ENCODE results near the gene SH2D3A. TPM values are rescaled to one million over a fixed set of nuclear protein-coding genes. Genes with fewer than 3 reads are reported as not detected.
A peak's percentile ranks its signal among the peaks of the same experiment; 100 is the strongest.
"Not testable (repeated sequence)": the region's sequence is repeated elsewhere in the genome, so short reads cannot be mapped to it uniquely, and the experiment has no call there.

Gene SH2D3A
- total RNA-seq, 2 donors from 2014 or later: 15.2 to 17.8 TPM

GRCh38 chr19:6776999-6777398, 9.8 kb upstream of the SH2D3A start:
- peaks cover 25% of the 10 kb centered on the region for H3K36me3 Mint-ChIP-seq
- peak overlapping the region; percentile 34 for H3K4me3 Mint-ChIP-seq
- H3K27ac Mint-ChIP-seq: peak overlapping the region; percentile 58 to 67
- DNase-seq (ENCODE audit: low spot score) (no peak), ATAC-seq (no peak)
- peaks cover 13% of the 10 kb centered on the region for H3K9me3 Mint-ChIP-seq
- H3K27me3 Mint-ChIP-seq: no peaks in the 10 kb centered on the region
- H3K4me1 Mint-ChIP-seq (ENCODE audit: low read depth in 2 of 2): peaks cover 54 to 57% of the 10 kb centered on the region in 2 donors

- H3K4me3 Mint-ChIP-seq: peak overlapping the region; percentile 76
- peaks cover 54 to 55% of the 10 kb centered on the region in 2 donors for H3K4me1 Mint-ChIP-seq (ENCODE audit: low read depth in 2 of 2)
These were observed 8.8 kb upstream of the SH2D3A start for GRCh38 chr19:6776045-6776444.

DNA sequence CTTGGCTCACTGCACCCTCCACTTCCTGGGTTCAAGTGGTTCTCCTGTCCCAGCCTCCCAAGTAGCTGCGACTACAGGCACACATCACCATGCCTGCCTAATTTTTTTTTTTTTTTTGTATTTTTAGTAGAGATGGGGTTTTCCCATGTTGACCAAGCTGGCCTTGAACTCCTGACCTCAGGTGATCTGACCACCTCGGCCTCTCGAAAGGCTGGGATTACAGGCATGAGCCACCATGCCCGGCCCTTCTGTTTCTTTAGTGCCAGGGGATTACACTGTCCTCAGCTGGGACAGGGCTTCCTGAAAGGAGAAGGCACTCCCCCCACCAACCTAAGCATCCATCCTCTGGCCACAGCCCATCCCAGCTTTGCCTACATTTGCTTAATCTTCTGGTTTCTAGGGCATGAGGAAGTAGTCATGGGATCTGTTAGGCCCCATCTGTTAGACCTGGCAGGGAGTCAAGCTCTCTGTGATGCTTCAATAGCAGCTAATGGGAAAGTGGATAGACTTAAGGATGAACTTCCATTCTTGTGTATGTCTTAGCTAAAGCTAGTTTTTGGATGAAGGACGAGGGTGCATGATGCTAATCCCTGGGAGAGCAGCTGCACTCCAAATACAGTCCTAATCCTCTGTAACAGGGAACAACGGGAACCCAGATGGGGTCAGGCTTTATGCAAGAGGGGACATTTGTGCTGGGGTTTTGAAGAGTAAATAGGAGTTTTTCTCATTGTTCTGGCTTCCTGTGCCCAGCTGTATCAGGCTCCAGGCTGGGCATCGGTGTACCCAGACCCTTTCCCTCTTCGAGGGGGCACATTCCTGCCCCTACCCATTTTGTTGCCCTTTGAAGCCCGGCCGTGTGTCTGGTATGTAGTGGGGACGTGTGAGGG, 7.8 kb upstream of the SH2D3A start:
- no peak for ATAC-seq
- Mint-ChIP-seq H3K4me3 (peak overlapping the region; percentile 76), H3K27me3 (no peaks in the 10 kb centered on the region), H3K4me1 (ENCODE audit: low read depth in 2 of 2) (peaks cover 56 to 59% of the 10 kb centered on the region in 2 donors), H3K27ac (peak overlapping the region; percentile 36 to 64), H3K36me3 (peaks cover 25% of the 10 kb centered on the region), H3K9me3 (peaks cover 13% of the 10 kb centered on the region)
- DNase-seq (ENCODE audit: low spot score): no peak

More at GRCh38 chr19:6776045-6776444, 8.8 kb upstream of the SH2D3A start:
- H3K27ac Mint-ChIP-seq: peak overlapping the region; percentile 36 to 64
- peaks cover 25% of the 10 kb centered on the region for H3K36me3 Mint-ChIP-seq
- H3K9me3 Mint-ChIP-seq: peaks cover 13% of the 10 kb centered on the region
- DNase-seq (ENCODE audit: low spot score); H3K27me3 Mint-ChIP-seq; ATAC-seq: not testable (repeated sequence)

DNA sequence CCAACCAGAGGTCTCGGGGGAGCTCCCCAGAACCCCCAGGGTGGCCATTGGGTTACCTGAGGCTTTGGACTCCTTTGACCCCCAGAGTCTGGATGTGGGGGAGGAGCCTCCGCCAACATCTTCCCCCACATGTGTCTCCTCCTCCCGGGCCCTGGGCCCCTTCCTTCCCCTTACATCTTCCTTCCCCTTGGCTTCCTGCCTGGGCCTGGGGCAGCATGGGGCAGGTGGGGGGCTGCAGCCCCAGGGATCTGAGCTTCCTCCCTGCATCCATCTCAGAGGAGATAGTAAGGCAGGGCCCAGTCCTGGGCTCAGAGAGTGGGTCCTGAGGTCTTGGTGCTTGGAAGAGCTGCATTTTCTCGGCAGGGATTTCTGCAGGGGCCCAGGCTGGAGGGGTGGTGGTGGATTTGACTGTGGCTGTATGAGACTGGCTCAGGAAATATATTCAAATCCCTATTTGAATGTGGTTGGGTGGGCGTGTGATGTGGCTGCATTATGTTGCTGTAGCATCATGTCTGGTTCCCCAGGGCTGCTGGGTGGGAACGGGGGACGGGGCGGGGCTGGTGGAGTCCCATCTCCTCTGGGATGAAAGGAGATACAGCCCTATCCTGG, 6.2 kb upstream of the SH2D3A start:
- DNase-seq (ENCODE audit: low spot score): peak; percentile 70
- ATAC-seq: peak; percentile 53
- peak overlapping the region; percentile 91 for H3K4me3 Mint-ChIP-seq
- H3K36me3 Mint-ChIP-seq: peaks cover 25% of the 10 kb centered on the region
- peak overlapping the region; percentile 79 to 97 for H3K27ac Mint-ChIP-seq
- peaks cover 13% of the 10 kb centered on the region for H3K9me3 Mint-ChIP-seq
- peaks cover 60 to 64% of the 10 kb centered on the region in 2 donors for H3K4me1 Mint-ChIP-seq (ENCODE audit: low read depth in 2 of 2)
- no peaks in the 10 kb centered on the region for H3K27me3 Mint-ChIP-seq

GRCh38 chr19:6772866-6773322, 5.7 kb upstream of the SH2D3A start:
- no peaks in the 10 kb centered on the region for H3K27me3 Mint-ChIP-seq
- peaks cover 25% of the 10 kb centered on the region for H3K36me3 Mint-ChIP-seq
- H3K27ac Mint-ChIP-seq: peak overlapping the region; percentile 79 to 97
- ATAC-seq (no peak), DNase-seq (ENCODE audit: low spot score) (no peak)
- H3K4me1 Mint-ChIP-seq (ENCODE audit: low read depth in 2 of 2): peaks cover 60 to 63% of the 10 kb centered on the region in 2 donors
- H3K9me3 Mint-ChIP-seq: peaks cover 13% of the 10 kb centered on the region
- peak overlapping the region; percentile 91 for H3K4me3 Mint-ChIP-seq

DNA sequence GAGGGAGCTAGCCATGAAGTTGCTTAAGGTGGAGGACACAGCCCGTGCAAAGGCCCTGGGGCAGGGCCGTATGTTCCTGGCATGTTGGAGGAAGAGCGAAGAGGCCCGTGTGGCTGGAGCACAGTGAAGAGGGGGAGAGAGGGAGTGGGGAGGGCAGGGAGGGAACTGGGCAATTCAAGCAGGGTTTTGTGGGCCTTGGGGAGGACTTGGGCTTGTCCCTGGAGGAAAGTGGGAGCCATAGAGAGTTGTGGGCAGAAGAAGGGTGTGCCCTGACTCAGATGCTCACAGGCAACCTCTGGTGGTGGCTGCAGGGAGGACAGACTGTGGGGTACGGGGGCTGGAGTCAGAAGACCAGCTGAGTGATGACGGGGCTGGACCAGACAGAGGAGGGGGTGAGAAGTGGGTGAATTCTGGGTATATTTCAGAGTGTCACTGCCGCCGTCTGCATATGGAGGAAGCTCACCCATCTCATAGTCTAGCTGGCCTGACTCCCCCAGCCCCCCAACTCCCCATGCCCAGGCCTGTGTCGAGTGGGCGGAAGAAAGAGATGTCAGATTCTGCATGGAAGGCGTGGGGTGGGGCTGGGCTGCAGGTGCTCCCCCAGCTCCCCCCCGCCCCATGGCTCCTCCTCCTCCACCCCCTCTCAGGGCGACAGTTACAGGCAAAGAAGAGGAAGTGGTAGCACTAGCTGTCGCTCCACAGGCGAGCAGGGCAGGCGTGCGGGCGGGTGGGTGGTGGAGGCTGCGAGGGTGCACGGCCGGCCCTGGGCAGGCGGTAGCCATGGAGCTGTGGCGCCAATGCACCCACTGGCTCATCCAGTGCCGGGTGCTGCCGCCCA, 5.0 kb upstream of the SH2D3A start, which contains the start of gene VAV1:
TSS of gene VAV1 (plus strand) at position 681 of the 838 bp plus-strand sequence. CDS start at position 781, 100 bp downstream.
- peak within 1 kb of the TSS; percentile 79 to 97 for H3K27ac Mint-ChIP-seq
- peaks cover 62 to 63% of the 10 kb centered on the region in 2 donors for H3K4me1 Mint-ChIP-seq (ENCODE audit: low read depth in 2 of 2)
- H3K9me3 Mint-ChIP-seq: peaks cover 13% of the 10 kb centered on the region
- H3K4me3 Mint-ChIP-seq: peak within 1 kb of the TSS; percentile 91
- ATAC-seq (peak; percentile 77), DNase-seq (ENCODE audit: low spot score) (peak; percentile 90)
- H3K27me3 Mint-ChIP-seq: no peaks in the 10 kb centered on the region
- peaks cover 23% of the 10 kb centered on the region for H3K36me3 Mint-ChIP-seq

- H3K27ac Mint-ChIP-seq: peak overlapping the region; percentile 79 to 97
- DNase-seq (ENCODE audit: low spot score); ATAC-seq; H3K27me3 Mint-ChIP-seq; H3K9me3 Mint-ChIP-seq: not testable (repeated sequence)
- peaks cover 17% of the 10 kb centered on the region for H3K36me3 Mint-ChIP-seq
- H3K4me3 Mint-ChIP-seq: peak overlapping the region; percentile 91
- H3K4me1 Mint-ChIP-seq (ENCODE audit: low read depth in 2 of 2): peaks cover 61% of the 10 kb centered on the region in 2 donors
These were observed 4.4 kb upstream of the SH2D3A start for GRCh38 chr19:6771648-6772027.

DNA sequence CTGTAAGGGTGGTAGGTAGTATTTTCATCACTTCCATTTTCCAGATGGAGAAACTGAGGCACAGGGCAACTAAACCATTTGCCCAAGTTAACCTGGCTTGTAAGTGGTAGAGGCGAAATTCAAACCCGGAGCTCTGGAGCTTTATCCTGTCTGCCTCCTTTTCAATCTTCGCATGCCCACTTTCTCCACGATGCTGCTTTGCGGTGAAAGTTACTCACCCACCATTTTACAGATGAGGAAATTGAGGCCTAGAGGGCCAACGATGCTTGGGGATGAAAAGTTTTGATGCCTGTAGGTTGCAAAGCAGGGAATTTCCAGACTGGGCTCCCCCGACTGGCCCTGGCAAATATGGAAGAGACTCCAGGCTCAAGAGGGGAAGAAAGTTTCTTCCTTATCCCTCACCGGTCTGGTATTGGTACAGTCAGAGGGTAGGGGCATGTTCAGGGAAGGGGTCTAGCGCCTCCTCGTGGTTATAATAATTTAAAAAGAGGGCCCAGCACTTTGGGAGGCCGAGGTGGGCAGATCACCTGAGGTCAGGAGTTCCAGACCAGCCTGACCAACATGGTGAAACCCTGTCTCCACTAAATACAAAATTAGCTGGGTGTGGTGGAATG, 1.9 kb upstream of the SH2D3A start:
- Mint-ChIP-seq H3K9me3 (no peaks in the 10 kb centered on the region), H3K4me3 (peak overlapping the region; percentile 7), H3K4me1 (ENCODE audit: low read depth in 2 of 2) (peaks cover 47 to 51% of the 10 kb centered on the region in 2 donors), H3K27me3 (no peaks in the 10 kb centered on the region), H3K27ac (peak overlapping the region; percentile 66 to 97), H3K36me3 (no peaks in the 10 kb centered on the region)
- DNase-seq (ENCODE audit: low spot score) (no peak), ATAC-seq (no peak)

GRCh38 chr19:6768236-6768785, 1.1 kb upstream of the SH2D3A start:
- H3K4me3 Mint-ChIP-seq: peak overlapping the region; percentile 88
- H3K9me3 Mint-ChIP-seq: no peaks in the 10 kb centered on the region
- no peaks in the 10 kb centered on the region for H3K27me3 Mint-ChIP-seq
- peak overlapping the region; percentile 66 to 97 for H3K27ac Mint-ChIP-seq
- ATAC-seq: no peak
- DNase-seq (ENCODE audit: low spot score): no peak
- H3K36me3 Mint-ChIP-seq: no peaks in the 10 kb centered on the region
- peaks cover 43 to 46% of the 10 kb centered on the region in 2 donors for H3K4me1 Mint-ChIP-seq (ENCODE audit: low read depth in 2 of 2)

DNA sequence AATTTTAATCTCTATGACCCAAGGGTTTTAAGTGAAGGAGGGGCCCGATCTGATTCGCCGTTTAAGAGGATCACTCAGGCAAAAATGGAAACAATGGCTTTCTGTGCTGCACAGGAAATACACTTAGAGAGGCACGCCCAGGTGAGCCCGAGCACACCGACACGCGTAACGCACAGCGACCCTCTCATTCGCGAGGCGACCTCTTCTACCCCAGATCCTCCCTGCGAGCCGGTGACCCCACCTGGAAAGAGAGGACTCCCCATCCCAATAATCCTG, 216 bp downstream of the SH2D3A start:
- Mint-ChIP-seq H3K27me3 (no peaks in the 10 kb centered on the region), H3K36me3 (no peaks in the 10 kb centered on the region), H3K4me3 (peak overlapping the region; percentile 88), H3K9me3 (no peaks in the 10 kb centered on the region), H3K4me1 (ENCODE audit: low read depth in 2 of 2) (peaks cover 38 to 41% of the 10 kb centered on the region in 2 donors), H3K27ac (peak overlapping the region; percentile 66 to 97)
- ATAC-seq (peak; percentile 0), DNase-seq (ENCODE audit: low spot score) (no peak)

- Mint-ChIP-seq H3K4me3 (peak overlapping the region; percentile 88), H3K36me3 (no peaks in the 10 kb centered on the region), H3K27me3 (no peaks in the 10 kb centered on the region), H3K27ac (peak overlapping the region; percentile 66 to 97), H3K9me3 (no peaks in the 10 kb centered on the region), H3K4me1 (ENCODE audit: low read depth in 2 of 2) (peaks cover 33 to 36% of the 10 kb centered on the region in 2 donors)
- ATAC-seq (no peak), DNase-seq (ENCODE audit: low spot score) (no peak)
These were observed 716 bp downstream of the SH2D3A start for GRCh38 chr19:6766357-6767080.

GRCh38 chr19:6765738-6766356, 1.4 kb downstream of the SH2D3A start:
- H3K27me3 Mint-ChIP-seq: no peaks in the 10 kb centered on the region
- peak overlapping the region; percentile 88 for H3K4me3 Mint-ChIP-seq
- DNase-seq (ENCODE audit: low spot score): no peak
- H3K4me1 Mint-ChIP-seq (ENCODE audit: low read depth in 2 of 2): peaks cover 31 to 34% of the 10 kb centered on the region in 2 donors
- ATAC-seq: no peak
- no peaks in the 10 kb centered on the region for H3K9me3 Mint-ChIP-seq
- H3K36me3 Mint-ChIP-seq: no peaks in the 10 kb centered on the region
- H3K27ac Mint-ChIP-seq: peak overlapping the region; percentile 66 to 97

Data from natural killer cell treated with Interleukin-12 subunit alpha and Interleukin-12 subunit beta and Interleukin-15 and Interleukin-18, amount 100 ng/mL, for 72 hours (primary cell).